GM12878 (cell line): ENCODE results near the gene DNPEP. TPM values are rescaled to one million over a fixed set of nuclear protein-coding genes. Genes with fewer than 3 reads are reported as not detected.

Experiments used
- ATAC-seq: fragments of 200-7000 bp; cut with Tn5 transposase; 3 replicates; pipeline ENCODE4 v1.9.1; 2020; ENCODE audit warnings: mild to moderate bottlenecking, moderate library complexity
- BruUV-seq: library from RNA; stranded (reverse); fragments of 400-500 nt; replicated peaks from 2 replicates; lab custom pipeline; 2021; lab: Mats Ljungman, UMichigan
- CTCF ChIA-PET: fragments of 300-600 bp; sonication (Branson Sonifier 250); formaldehyde crosslinking; extraction: SDS; loops from one replicate; lab custom pipeline; 2021; ENCODE audit warnings: inconsistent platforms; lab: Yijun Ruan, JAX
- POLR2A ChIA-PET: fragments of 350-600 bp; formaldehyde crosslinking; extraction: SDS; loops from one replicate; lab custom pipeline; 2021; ENCODE audit warnings: inconsistent platforms; lab: Charles Lee
- RAD21 ChIA-PET: fragments of 300-600 bp; sonication (Branson Sonifier 250); formaldehyde crosslinking; loops from one replicate; lab custom pipeline; 2023; ENCODE audit warnings: antibody characterized with exemption; ENCODE audit not compliant: unreplicated experiment; lab: Charles Lee
- SMC1A ChIA-PET: fragments of 300-600 bp; sonication (Branson Sonifier 250); formaldehyde crosslinking; loops from one replicate; lab custom pipeline; 2023; ENCODE audit not compliant: unreplicated experiment, uncharacterized antibody; lab: Charles Lee
- DNase-seq: peaks from one replicate; pipeline ENCODE4 v3.0.0-alpha.2; 2011; ENCODE audit warnings: low read depth, low spot score
- FAIRE-seq: peaks from 3 replicates; lab custom pipeline; 2011; peaks lifted over from hg19 to GRCh38; lab: Jason Lieb, UNC
- H2AFZ ChIP-seq: 2 replicates; pipeline ENCODE4 v1.6.0; 2011; ENCODE audit warnings: low read depth, low read length, control low read depth; ENCODE audit not compliant: control insufficient read depth
- H3K27ac ChIP-seq: 2 replicates; pipeline ENCODE4 v1.5.1; 2011; ENCODE audit warnings: control low read depth; ENCODE audit not compliant: control insufficient read depth, insufficient read depth
- H3K27me3 ChIP-seq, 2 experiments: replicated peaks in 1 of 2; 2 replicates each; pipeline versions ENCODE4 v1.6.0 to v1.6.1; 2011; ENCODE audit warnings: low read length in 1 of 2; ENCODE audit not compliant: control insufficient read depth in 2 of 2, insufficient read depth in 2 of 2
- H3K36me3 ChIP-seq, 2 experiments: 2 replicates each; pipeline ENCODE4 v1.5.1; 2011; ENCODE audit warnings: low read length in 1 of 2; ENCODE audit not compliant: control insufficient read depth in 2 of 2, insufficient read depth in 2 of 2
- H3K4me1 ChIP-seq: 2 replicates; pipeline ENCODE4 v1.6.1; 2011; ENCODE audit warnings: mild to moderate bottlenecking, low read length, moderate library complexity, mixed read lengths; ENCODE audit not compliant: control insufficient read depth, insufficient read depth
- H3K4me2 ChIP-seq: 2 replicates; pipeline ENCODE4 v1.6.0; 2011; ENCODE audit warnings: control low read depth; ENCODE audit not compliant: control insufficient read depth, insufficient read depth
- H3K4me3 ChIP-seq: fragments of 200-600 bp; sonication (generic); 2 replicates; pipeline ENCODE4 v1.5.1; 2016
- H3K79me2 ChIP-seq: 2 replicates; pipeline ENCODE4 v1.6.0; 2011; ENCODE audit warnings: low read length; ENCODE audit not compliant: control insufficient read depth, insufficient read depth
- H3K9ac ChIP-seq: 2 replicates; pipeline ENCODE4 v1.8.0; 2011; ENCODE audit warnings: low read length, control low read depth, mixed read lengths; ENCODE audit not compliant: control insufficient read depth, insufficient read depth
- H3K9me3 ChIP-seq: replicated peaks from 3 replicates; pipeline ENCODE4 v1.5.1; 2011; ENCODE audit warnings: mild to moderate bottlenecking, low read length; ENCODE audit not compliant: control insufficient read depth, insufficient read depth
- H4K20me1 ChIP-seq: 2 replicates; pipeline ENCODE4 v1.6.0; 2011; ENCODE audit not compliant: control insufficient read depth, insufficient read depth
- CBX3 ChIP-seq: fragments of 200-600 bp; sonication (generic); IDR thresholded peaks from 2 replicates; pipeline ENCODE4 v1.6.1; 2016; ENCODE audit warnings: low read depth, borderline replicate concordance
- IRF3 ChIP-seq: fragments of 450-650 bp; IDR thresholded peaks from 2 replicates; pipeline ENCODE4 v1.6.1; 2014; ENCODE audit warnings: mild to moderate bottlenecking
- LARP7 ChIP-seq: fragments of 450-650 bp; IDR thresholded peaks from 2 replicates; pipeline ENCODE4 v1.6.1; 2017; ENCODE audit warnings: mild to moderate bottlenecking
- MAX ChIP-seq: IDR thresholded peaks from 2 replicates; pipeline ENCODE4 v1.6.1; 2012; ENCODE audit warnings: low read depth, low read length, improper control_type of control experiment
- MYB ChIP-seq: fragments of 150-350 bp; IDR thresholded peaks from 2 replicates; pipeline ENCODE4 v1.6.1; 2014; ENCODE audit warnings: mild to moderate bottlenecking, low read depth, low read length, borderline replicate concordance
- NR2F1 ChIP-seq: fragments of 450-650 bp; conservative IDR thresholded peaks from 2 replicates; pipeline ENCODE4 v1.6.1; 2017; ENCODE audit warnings: mild to moderate bottlenecking
- POU2F2 ChIP-seq: IDR thresholded peaks from 3 replicates; pipeline ENCODE4 v1.6.1; 2011; ENCODE audit warnings: low read depth, mild to moderate bottlenecking, low read length, borderline replicate concordance
- RB1 ChIP-seq: fragments of 450-650 bp; formaldehyde crosslinking; IDR thresholded peaks from 2 replicates; pipeline ENCODE4 v1.6.1; 2017; ENCODE audit warnings: mild to moderate bottlenecking, borderline replicate concordance
- RELA ChIP-seq: fragments of 450-650 bp; IDR thresholded peaks from 2 replicates; pipeline ENCODE4 v1.8.0; 2014; ENCODE audit warnings: borderline replicate concordance; ENCODE audit not compliant: partially characterized antibody
- RELB ChIP-seq: fragments of 450-650 bp; IDR thresholded peaks from 2 replicates; pipeline ENCODE4 v1.6.1; 2017; ENCODE audit warnings: low read depth, mild to moderate bottlenecking, moderate library complexity
- SIN3A ChIP-seq: IDR thresholded peaks from 2 replicates; pipeline ENCODE4 v1.6.1; 2012; ENCODE audit warnings: low read depth, low read length, improper control_type of control experiment
- SPI1 ChIP-seq: IDR thresholded peaks from 2 replicates; pipeline ENCODE4 v1.6.1; 2011; ENCODE audit warnings: low read depth, mild to moderate bottlenecking, low read length, moderate library complexity, borderline replicate concordance; ENCODE audit not compliant: insufficient read depth
- TAF1 ChIP-seq: IDR thresholded peaks from 2 replicates; pipeline ENCODE4 v1.6.1; 2011; ENCODE audit warnings: mild to moderate bottlenecking, low read depth, low read length, borderline replicate concordance
- TBL1XR1 ChIP-seq: IDR thresholded peaks from 2 replicates; pipeline ENCODE4 v1.6.1; 2012; ENCODE audit warnings: low read depth, low read length, improper control_type of control experiment
- TCF7 ChIP-seq: IDR thresholded peaks from 2 replicates; pipeline ENCODE4 v1.6.1; 2014; ENCODE audit warnings: antibody characterized with exemption, borderline replicate concordance
- USF2 ChIP-seq: IDR thresholded peaks from 2 replicates; pipeline ENCODE4 v1.6.1; 2011; ENCODE audit warnings: low read depth, low read length, improper control_type of control experiment, borderline replicate concordance
- ZNF217 ChIP-seq: fragments of 450-650 bp; IDR thresholded peaks from 2 replicates; pipeline ENCODE4 v1.6.1; 2017; ENCODE audit warnings: antibody characterized with exemption, mild to moderate bottlenecking
- WGBS: methylation state at CpG from one replicate; pipeline ENCODE4 v1.1.6; 2016; ENCODE audit warnings: low lambda C conversion rate; ENCODE audit not compliant: insufficient replicate concordance, insufficient coverage; ENCODE audit errors: missing lambda C conversion rate; 5-methylcytosine and 5-hydroxymethylcytosine counted together
- in situ Hi-C: fragments of 300-500 bp; cut with MboI; formaldehyde crosslinking; loops from 9 replicates; pipeline ENCODE4 v1.14.3; 2018; ENCODE audit warnings: mixed read lengths
- intact Hi-C: fragments of 100-400 bp; cut with micrococcal nuclease; formaldehyde crosslinking; loops from one replicate; pipeline ENCODE4 v1.14.2; 2022; ENCODE audit not compliant: unreplicated experiment
- polyA plus RNA-seq, 11 experiments: library from polyadenylated mRNA; depleted of rRNA in 4 of 11; unstranded in 6 of 11; stranded (reverse) in 5 of 11; fragments of >200 nt; fragmentation: Nextera tagmentation in 4 of 11; fragmentation: Illumina TruSeq in 1 of 11; extraction: Ambion mirVana in 4 of 11; extraction: Trizol in 1 of 11; gene quantifications; 1 replicate in 1 of 11; 2 replicates in 10 of 11; pipeline versions ENCODE4 v1.2.1 to v1.2.3, GENCODE V29; 2011 to 2016; ENCODE audit warnings: inconsistent platforms in 2 of 11, missing spikeins in 2 of 11, low read depth in 1 of 11
- total RNA-seq, 4 experiments: library from RNA; depleted of rRNA in 3 of 4; stranded (reverse); fragments of >200 nt in 3 of 4; fragmentation: Illumina TruSeq in 1 of 4; extraction: Trizol in 1 of 4; gene quantifications; 2 replicates each; pipeline versions ENCODE4 v1.2.1 to v1.2.3, GENCODE V29; 2013 to 2021

Gene DNPEP
- total and polyA plus RNA-seq, 10 of the 15 experiments (the other 5 are each of a cell fraction or from before 2014, with no cell fraction given), result 33.1 to 82.0 (median 64.1) TPM

GRCh38 chr2:219401606-219402005, 13.9 kb upstream of the DNPEP start (continued):
- no peak for TF ChIP-seq IRF3
- TF ChIP-seq RELB, result no peak
- TF ChIP-seq MAX, result no peak
- TF ChIP-seq RB1, result no peak
- no peak for TF ChIP-seq TAF1
- TF ChIP-seq TCF7, result no peak

GRCh38 chr2:219400562-219400961, 12.8 kb upstream of the DNPEP start:
- in situ Hi-C loops (loop anchor here (5.0 kb wide), 1 partner anchor 132 kb away; no protein-coding TSS in a partner anchor), intact Hi-C loops (loop anchor here (5.0 kb wide), 1 partner anchor 287 kb away; no protein-coding TSS in a partner anchor)
- Histone ChIP-seq H3K9me3 (no peaks in the 10 kb centered on the region), H3K36me3 (no peaks in the 10 kb centered on the region), H3K27ac (no peak overlapping the region), H3K27me3 (no peaks in the 10 kb centered on the region; a peak in 1 of 4 replicates), H3K9ac (no peak overlapping the region), H3K4me3 (no peak overlapping the region), H4K20me1 (no peaks in the 10 kb centered on the region), H3K79me2 (no peaks in the 10 kb centered on the region), H3K4me2 (no peak overlapping the region), H3K4me1 (no peaks in the 10 kb centered on the region), H2AFZ (no peak overlapping the region)
- no peak for DNase-seq
- CTCF ChIA-PET, result interaction anchor here (0.6 to 6.2 kb wide), 3 partner anchors 10 to 287 kb away, joined by 3 to 83 read pairs (median 64); partner anchors contain the start of gene DNPEP
- BruUV-seq, result no TSS peak
- no peak for ATAC-seq
- SMC1A ChIA-PET, result interaction anchor here (0.6 kb wide), 1 partner anchor 129 kb away, joined by 3 read pairs; no protein-coding TSS in a partner anchor
- WGBS, result 4% methylated on average over 6 of the region's 6 CpGs
- POLR2A ChIA-PET, result interaction anchor here (1.1 kb wide), 1 partner anchor 12 kb away, joined by 5 read pairs; no protein-coding TSS in a partner anchor
- no peak for FAIRE-seq
- RAD21 ChIA-PET, result no interaction called here
- no peak for TF ChIP-seq SPI1
- TF ChIP-seq MYB, result no peak
- no peak for TF ChIP-seq RELA
- TF ChIP-seq TBL1XR1, result no peak
- no peak for TF ChIP-seq ZNF217
- TF ChIP-seq POU2F2, result no peak
- TF ChIP-seq USF2, result no peak
- TF ChIP-seq SIN3A, result no peak
- TF ChIP-seq CBX3, result no peak
- no peak for TF ChIP-seq NR2F1
- TF ChIP-seq LARP7, result no peak
